Pancreas (tissue), 10 donors: ENCODE measurements around the gene ITSN1. TPM values are rescaled to one million over a fixed set of nuclear protein-coding genes. Genes with fewer than 3 reads are reported as not detected.

Experiments used
- ATAC-seq, 4 donors: fragments of 200-7000 bp; cut with Tn5 transposase; one replicate each; pipeline versions ENCODE4 v1.8.0 to v1.9.1; 2020; ENCODE audit warnings: mild to moderate bottlenecking in 4 of 4, moderate library complexity in 4 of 4
- DNase-seq, 6 donors: peaks; one replicate each; pipeline ENCODE4 v3.0.0-alpha.2; 2020
- FAIRE-seq: peaks from 2 replicates; lab custom pipeline; 2012; peaks lifted over from hg19 to GRCh38; lab: Jason Lieb, UNC
- H3K27ac ChIP-seq, 4 donors: fragments of 200-600 bp; sonication (generic); 1 replicate in 3 of 4; 2 replicates in 1 of 4; pipeline versions ENCODE4 v1.5.0 to v1.8.0; 2020
- H3K27me3 ChIP-seq, 4 donors: fragments of 200-600 bp; one replicate each; pipeline ENCODE4 v1.8.0; 2021
- H3K36me3 ChIP-seq, 3 donors: fragments of 200-600 bp; sonication (generic) in 1 of 3; one replicate each; pipeline versions ENCODE4 v1.5.0 to v1.8.0; 2020 to 2021
- H3K4me1 ChIP-seq, 3 donors: fragments of 200-600 bp; one replicate each; pipeline ENCODE4 v1.8.0; 2021
- H3K4me3 ChIP-seq, 4 donors: fragments of 200-600 bp; sonication (generic) in 2 of 4; one replicate each; pipeline versions ENCODE4 v1.5.0 to v1.8.0; 2020 to 2021
- H3K9me3 ChIP-seq, 4 donors: fragments of 200-600 bp; one replicate each; pipeline ENCODE4 v1.8.0; 2021
- WGBS, 2 donors: extraction: QIAGEN DNeasy Blood & Tissue Kit; methylation state at CpG; one replicate each; pipeline ENCODE4 v1.1.7; 2013; 5-methylcytosine and 5-hydroxymethylcytosine counted together
- intact Hi-C, 3 donors: fragments of 100-400 bp; cut with DNase I; formaldehyde crosslinking; loops; one replicate each; pipeline versions ENCODE4 v1.11.1 to v1.14.2; 2022
- polyA plus RNA-seq, 2 donors: library from polyadenylated mRNA; stranded (reverse); fragments of 200-250 nt; gene quantifications; one replicate each; pipeline ENCODE4 v1.2.3, GENCODE V29; 2013
- total RNA-seq, 6 donors: library from RNA; stranded (reverse); fragmentation: NEBNext Ultra II Directional in 4 of 6; extraction: Animal tissue kit (Norgen Biotek cat#: 25700) in 4 of 6; gene quantifications; one replicate each; pipeline versions ENCODE4 v1.2.1 to v1.2.4, GENCODE V29; 2021 to 2023
- TF ChIP-seq, protein P1 (sequence below), 4 donors: fragments of 200-600 bp; sonication (generic) in 3 of 4; IDR thresholded peaks; one replicate each; pipeline versions ENCODE4 v1.5.0 to v1.8.0; 2021; ENCODE audit warnings: antibody characterized with exemption in 4 of 4
- donor health status: healthy with polysubstance abuse.
- donor health status: DM: no; HTN: no; CAD: no; lungs with moderate emphysema.
- donor health status: DM: no; HTN: no; CAD: no.
- donor health status: control.
- donor health status: control.
- donor health status: Bipolar disorder and iron deficiency.
- donor health status: DM: yes; HTN: yes; CAD: no.
- donor health status: DM: no; HTN: no; CAD: no.
- donor health status: DM: no; HTN: no; CAD: no.
- donor health status: DM: yes; HTN: yes; CAD: no.

Gene ITSN1
- total and polyA plus RNA-seq, 8 donors, result 3.5 to 19.4 (median 6.0) TPM

DNA sequence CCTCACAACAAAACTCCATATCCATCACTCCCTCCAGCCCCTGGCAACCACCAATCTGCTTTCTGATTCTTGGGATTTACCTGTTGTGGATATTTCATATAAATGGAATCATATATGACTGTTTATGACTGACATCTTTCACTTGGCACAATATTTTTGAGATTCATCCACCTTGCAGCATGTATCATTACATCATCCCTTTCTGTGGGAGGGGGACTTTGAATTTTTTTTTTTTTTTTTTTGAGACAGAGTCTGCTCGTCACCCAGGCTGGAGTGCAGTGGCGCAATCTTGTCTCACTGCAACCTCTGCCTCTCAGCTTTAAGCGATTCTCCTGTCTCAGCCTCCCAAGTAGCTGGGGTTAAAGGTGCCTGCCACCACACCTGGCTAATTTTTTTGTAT lies 128.2 kb downstream of the ITSN1 start:
- no peak overlapping the region for H3K27ac ChIP-seq
- peaks cover 0 to 4% (median 0%) of the 10 kb centered on the region in 3 donors for H3K36me3 ChIP-seq
- no peak for FAIRE-seq
- no peaks in the 10 kb centered on the region for H3K27me3 ChIP-seq
- no peak for ATAC-seq
- H3K4me3 ChIP-seq, result no peak overlapping the region
- no peaks in the 10 kb centered on the region for H3K9me3 ChIP-seq
- 96 to 98% methylated on average over 3 of the region's 3 CpGs for WGBS, 2 donors
- TF ChIP-seq, protein P1, sequence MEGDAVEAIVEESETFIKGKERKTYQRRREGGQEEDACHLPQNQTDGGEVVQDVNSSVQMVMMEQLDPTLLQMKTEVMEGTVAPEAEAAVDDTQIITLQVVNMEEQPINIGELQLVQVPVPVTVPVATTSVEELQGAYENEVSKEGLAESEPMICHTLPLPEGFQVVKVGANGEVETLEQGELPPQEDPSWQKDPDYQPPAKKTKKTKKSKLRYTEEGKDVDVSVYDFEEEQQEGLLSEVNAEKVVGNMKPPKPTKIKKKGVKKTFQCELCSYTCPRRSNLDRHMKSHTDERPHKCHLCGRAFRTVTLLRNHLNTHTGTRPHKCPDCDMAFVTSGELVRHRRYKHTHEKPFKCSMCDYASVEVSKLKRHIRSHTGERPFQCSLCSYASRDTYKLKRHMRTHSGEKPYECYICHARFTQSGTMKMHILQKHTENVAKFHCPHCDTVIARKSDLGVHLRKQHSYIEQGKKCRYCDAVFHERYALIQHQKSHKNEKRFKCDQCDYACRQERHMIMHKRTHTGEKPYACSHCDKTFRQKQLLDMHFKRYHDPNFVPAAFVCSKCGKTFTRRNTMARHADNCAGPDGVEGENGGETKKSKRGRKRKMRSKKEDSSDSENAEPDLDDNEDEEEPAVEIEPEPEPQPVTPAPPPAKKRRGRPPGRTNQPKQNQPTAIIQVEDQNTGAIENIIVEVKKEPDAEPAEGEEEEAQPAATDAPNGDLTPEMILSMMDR (IDR thresholded peaks at IDR 0.05), result no peak
- no peaks in the 10 kb centered on the region for H3K4me1 ChIP-seq
- DNase-seq, result no peak
- intact Hi-C loops, result no loop called here

DNA sequence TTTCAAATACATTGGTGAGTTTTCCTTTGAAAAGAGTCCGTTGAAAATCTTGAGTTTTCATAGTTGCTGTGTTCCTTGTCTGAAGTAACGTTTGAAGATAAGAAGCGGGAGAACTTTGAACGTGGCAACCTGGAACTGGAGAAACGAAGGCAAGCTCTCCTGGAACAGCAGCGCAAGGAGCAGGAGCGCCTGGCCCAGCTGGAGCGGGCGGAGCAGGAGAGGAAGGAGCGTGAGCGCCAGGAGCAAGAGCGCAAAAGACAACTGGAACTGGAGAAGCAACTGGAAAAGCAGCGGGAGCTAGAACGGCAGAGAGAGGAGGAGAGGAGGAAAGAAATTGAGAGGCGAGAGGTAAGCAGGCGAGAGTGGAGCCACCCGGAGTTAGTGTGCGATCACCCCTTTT lies 129.7 kb downstream of the ITSN1 start:
- H3K4me3 ChIP-seq, result no peak overlapping the region
- no peaks in the 10 kb centered on the region for H3K4me1 ChIP-seq
- ATAC-seq, result no peak
- DNase-seq, result no peak
- H3K27me3 ChIP-seq, result no peaks in the 10 kb centered on the region
- FAIRE-seq, result no peak
- 94 to 95% methylated on average over 18 of the region's 18 CpGs for WGBS, 2 donors
- H3K9me3 ChIP-seq, result no peaks in the 10 kb centered on the region
- H3K27ac ChIP-seq, result no peak overlapping the region
- TF ChIP-seq, protein P1 (IDR thresholded peaks at IDR 0.05), result no peak
- peaks cover 0 to 4% (median 0%) of the 10 kb centered on the region in 3 donors for H3K36me3 ChIP-seq
- intact Hi-C loops, result no loop called here

DNA sequence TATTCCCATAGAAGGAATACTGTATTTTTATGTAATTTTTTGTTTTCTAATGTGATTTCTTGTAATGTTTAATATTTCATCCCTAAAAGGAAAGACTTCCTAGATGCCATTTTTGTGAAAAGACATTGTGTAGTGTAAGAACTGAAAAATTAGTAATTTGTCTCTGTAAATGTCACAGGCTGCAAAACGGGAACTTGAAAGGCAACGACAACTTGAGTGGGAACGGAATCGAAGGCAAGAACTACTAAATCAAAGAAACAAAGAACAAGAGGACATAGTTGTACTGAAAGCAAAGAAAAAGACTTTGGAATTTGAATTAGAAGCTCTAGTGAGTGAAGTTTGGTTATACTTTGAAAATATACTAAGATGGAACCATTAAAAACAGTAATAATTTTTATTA lies 132.2 kb downstream of the ITSN1 start:
- no peak for FAIRE-seq
- intact Hi-C loops, result no loop called here
- peaks cover 0 to 4% (median 0%) of the 10 kb centered on the region in 3 donors for H3K36me3 ChIP-seq

DNA sequence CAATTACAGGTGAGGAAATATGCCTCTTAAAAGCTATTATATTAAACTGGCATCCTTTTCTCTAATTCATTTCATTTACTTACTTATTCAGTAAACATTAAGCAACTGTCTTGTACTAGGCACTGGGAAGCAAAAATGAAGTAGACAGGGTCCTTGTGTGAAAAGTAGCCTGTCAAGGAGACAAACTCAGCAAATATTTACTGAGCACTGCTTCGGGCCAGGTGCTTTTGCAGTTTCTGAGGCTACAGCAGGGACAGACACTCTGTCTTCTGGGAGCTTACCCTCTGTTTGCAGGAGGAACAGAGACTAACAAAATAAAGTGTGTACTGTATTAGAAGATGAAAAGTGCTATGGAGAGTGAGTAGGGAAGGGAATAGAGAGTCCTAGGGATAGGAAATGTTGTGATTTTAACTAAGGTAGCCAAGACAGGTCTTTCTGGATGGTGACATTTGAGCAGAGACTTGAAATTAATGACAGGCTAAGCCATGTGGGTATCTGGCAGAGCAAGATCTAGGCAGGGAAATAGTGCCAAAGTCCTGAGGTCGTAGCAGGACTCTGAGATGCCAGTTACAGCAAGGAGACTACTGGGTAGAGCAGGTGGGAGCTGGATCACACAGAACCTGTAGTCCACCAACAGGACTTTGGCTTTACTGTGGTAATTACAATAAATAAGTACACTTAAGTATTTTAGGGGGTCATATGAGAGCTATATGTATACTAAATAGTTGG lies 133.0 kb downstream of the ITSN1 start:
- peaks cover 0 to 3% (median 0%) of the 10 kb centered on the region in 3 donors for H3K36me3 ChIP-seq
- intact Hi-C loops, result no loop called here

More for the DNA sequence above, 132.2 kb downstream of the ITSN1 start:
- Histone ChIP-seq H3K27ac (no peak overlapping the region), H3K4me3 (no peak overlapping the region), H3K27me3 (no peaks in the 10 kb centered on the region), H3K9me3 (no peaks in the 10 kb centered on the region), H3K4me1 (no peaks in the 10 kb centered on the region)
- DNase-seq (no peak), ATAC-seq (no peak)
- TF ChIP-seq, protein P1 (IDR thresholded peaks at IDR 0.05), result no peak
- WGBS, 2 donors, result 67 to 71% methylated on average over 4 of the region's 4 CpGs

More for the DNA sequence above, 133.0 kb downstream of the ITSN1 start:
- Histone ChIP-seq H3K4me1 (no peaks in the 10 kb centered on the region), H3K4me3 (no peak overlapping the region), H3K27me3 (no peaks in the 10 kb centered on the region), H3K9me3 (no peaks in the 10 kb centered on the region), H3K27ac (no peak overlapping the region)
- DNase-seq, result no peak
- ATAC-seq, result peak in 1 of 4 donors; percentile 17
- TF ChIP-seq, protein P1 (IDR thresholded peaks at IDR 0.05), result no peak
- WGBS, 2 donors, result 40 to 54% methylated on average over 2 of the region's 2 CpGs
- no peak for FAIRE-seq
